ENCODE data around the gene LCOR.
"Not testable (repeated sequence)": the region's sequence is repeated elsewhere in the genome, so short reads cannot be mapped to it uniquely, and the experiment has no call there.

LCOR gene

DNA sequence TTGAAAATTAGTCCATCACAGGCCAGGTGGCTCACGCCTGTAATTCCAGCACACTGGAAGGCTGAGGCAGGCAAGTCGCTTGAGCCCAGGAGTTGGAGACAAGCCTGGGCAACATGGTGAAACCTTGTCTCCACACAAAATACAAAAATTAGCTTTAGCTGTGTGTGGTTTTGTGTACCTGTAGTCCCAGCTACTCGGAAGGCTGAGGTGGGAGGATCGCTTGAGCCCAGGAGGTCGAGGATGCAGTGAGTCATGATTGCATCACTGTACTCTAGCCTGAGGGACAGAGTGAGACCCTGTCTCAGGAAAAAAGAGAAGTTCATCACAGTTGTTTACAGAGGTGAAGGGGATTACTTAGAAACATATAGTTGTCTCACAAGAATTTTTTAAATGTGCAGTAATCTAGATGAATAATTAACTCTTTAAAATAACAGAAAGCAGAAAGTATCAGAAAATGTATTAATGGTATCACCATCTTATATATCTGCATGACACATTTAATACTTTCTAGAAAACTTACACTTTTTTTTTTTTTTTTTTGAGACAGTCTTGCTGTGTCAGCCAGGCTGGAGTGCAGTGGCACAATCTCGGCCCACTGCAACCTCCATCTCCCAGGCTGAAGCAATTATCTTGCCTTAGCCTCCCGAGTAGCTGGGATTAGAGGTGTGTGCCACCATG, 8.9 kb downstream of the LCOR start:
- no peak for DNase-seq

DNA sequence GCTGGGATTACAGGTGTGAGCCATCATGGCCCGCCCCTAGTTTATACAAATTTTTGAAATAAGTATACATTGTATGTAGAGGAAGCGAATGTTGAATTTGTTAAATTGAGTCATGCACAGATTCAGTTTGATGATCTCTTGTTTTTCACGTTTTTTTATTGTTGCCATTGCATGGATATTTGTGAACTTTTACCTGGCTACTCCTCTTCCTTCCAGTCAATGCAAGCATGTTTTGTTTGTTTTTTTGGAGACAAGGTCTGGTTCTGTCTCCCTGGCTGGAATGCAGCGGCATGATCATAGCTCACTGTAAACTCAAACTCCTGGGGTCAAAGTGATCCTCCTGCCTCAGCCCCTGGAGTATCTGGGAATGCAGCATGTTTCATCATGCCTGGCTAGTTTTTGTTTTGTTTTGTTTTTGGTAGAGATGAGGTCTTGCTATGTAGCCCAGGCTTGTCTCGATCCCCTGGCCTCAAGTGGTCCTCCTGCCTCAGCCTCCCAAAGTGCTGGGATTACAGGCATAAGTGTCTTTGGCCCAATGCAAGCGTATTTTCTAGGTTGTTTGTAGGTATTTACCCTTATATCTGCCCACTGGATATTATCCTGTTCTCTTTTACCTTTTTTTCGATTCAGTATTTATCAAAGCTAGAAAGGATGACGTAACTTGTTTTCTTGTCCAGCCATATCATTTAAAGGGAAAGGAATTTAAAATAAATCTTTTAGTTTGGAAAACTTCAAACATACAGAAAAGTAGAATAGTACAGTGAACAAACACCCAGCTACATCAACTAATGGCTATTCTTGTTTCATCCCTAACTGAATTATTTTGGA, 11.0 kb downstream of the LCOR start:
- DNase-seq: no peak

GRCh38 chr10:96843823-96844222, 11.7 kb downstream of the LCOR start:
- DNase-seq: no peak

GRCh38 chr10:96846395-96846794, 14.3 kb downstream of the LCOR start:
- no peak for DNase-seq

- DNase-seq: no peak
Measured at GRCh38 chr10:96846926-96847325, 14.8 kb downstream of the LCOR start.

DNA sequence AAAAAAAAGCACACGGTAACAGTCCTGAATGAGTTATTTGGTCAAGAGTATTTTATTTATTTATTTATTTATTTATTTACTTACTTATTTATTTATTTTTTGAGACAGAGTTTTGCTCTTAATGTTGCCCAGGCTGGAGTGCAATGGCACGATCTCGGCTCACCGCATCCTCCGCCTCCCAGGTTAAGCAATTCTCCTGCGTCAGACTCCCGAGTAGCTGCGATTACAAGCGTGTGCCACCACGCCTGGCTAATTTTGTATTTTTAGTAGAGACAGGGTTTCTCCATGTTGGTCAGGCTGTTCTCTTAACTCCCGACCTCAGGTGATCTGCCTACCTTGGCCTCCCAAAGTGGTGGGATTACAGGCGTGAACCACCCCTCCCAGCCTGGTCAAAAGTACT, 15.3 kb downstream of the LCOR start:
- not testable (repeated sequence) for DNase-seq

GRCh38 chr10:96850113-96850512, 18.0 kb downstream of the LCOR start:
- DNase-seq: no peak

DNA sequence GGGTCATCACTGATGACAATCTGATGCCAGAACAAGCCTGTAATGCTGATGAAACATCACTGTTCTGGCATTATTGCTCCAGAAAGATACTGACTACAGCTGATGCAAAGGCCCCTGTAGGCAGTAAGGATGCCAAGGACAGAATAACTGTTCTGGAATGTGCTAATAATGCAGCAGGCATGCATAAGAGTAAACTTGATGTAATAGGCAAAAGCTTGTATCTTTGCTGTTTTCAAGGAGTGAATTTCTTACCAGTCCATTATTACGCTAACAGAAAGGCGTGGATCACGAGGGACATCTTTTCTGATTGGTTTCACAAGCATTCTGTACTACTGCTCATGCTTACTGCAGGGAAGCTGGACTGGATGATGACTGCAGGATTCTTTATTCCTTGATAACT, 18.7 kb downstream of the LCOR start:
- no peak for DNase-seq

DNA sequence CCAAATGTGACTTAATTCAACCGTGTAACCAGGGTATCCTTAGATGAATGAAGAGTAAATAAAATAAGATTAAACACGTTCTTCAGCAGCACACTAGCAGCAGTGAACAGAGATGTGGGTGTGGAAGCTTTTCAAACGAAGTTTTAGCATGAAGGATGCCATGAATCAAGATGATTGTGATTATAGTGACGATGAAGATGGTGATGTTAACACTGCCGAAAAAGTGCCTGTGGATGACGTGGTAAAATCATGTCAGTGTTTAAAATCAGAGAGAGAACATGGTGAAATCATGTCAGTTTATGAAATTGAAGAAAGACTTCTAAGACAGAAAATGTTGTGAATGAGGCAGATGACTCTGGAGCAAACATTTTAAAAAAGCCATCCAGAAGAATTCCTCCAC, 19.2 kb downstream of the LCOR start:
- no peak for DNase-seq

DNA sequence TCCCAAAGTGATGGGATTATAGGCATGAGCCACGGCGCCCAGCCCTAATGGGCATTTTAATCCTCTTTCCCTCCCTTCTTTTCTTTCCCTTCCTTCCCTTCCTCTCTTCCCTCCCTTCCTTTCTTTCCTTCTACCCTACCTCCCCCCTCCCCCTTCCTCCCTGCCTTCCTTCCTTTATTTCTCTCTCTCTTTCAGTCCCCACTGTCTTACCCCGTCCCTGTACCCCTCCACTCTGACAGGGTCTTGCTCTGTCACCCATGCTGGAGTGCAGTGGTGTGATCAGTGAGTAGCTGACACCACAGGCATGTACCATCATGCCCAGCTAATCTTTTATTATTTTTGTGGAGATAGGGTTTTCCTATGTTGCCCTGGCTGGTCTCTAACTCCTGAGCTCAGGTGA, 24.2 kb downstream of the LCOR start:
- DNase-seq: no peak

DNA sequence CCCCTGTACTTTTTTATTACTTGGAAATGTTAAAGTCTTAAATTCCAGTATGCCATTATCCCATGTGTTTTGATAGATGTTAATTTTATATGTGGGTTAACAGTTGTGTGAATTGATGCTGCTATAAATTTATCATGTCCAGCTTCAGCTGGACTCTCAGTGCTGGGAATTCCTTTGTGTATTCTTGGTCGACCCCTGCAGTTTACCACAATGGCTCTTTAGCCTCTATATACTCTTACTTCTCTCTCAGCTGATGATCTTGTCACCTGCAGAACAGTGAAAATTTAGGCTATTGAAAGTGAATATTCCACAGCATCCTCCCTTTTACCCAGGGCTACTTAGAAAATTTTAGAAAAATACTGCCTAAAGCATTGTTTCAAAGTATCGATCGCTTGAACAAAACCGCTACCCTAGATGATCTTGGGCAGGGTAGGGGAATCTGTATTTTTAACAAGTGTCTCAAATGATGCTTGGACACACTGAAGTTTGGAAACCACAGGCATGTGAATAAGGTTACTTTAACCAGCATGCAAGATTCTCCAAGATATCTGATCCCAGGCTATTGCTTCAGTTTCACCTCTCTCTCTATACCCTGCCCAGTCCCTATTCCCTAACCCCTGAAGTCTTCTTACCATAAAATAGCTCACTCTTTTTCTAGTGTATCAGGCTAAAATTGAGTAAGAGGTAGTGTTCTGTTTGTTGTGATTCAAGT, 25.4 kb downstream of the LCOR start:
- no peak for DNase-seq

DNA sequence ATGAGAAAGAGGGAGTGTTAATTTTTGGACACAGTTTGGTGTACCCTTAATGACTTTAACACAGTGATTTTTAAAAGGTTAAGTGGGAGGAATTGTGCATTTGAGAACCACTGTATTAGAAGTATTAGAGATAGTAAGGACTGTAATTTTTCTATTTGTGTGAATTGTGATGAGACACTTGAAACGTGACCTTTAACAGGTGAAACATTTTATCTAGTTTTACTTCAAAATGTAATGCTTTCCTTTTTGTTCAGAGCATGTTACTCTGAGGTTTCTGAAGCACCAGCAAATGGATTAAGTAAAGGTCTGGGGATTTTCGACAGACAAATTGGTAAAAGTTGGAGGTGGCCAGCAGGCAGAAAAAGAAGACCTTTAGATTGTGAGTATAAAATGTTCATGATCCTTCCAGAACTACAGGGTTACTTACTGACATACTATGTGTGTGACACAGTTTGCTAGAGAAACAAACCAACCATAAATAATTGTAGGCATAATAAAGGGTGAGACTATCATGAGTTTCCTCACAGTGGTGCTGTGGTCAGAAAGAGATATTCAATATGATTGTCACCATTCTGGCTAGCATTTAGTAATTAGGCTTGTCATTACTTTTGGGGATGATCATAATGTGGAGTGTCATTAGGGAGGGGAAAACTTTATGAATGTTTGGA, 26.1 kb downstream of the LCOR start:
- DNase-seq: no peak

DNA sequence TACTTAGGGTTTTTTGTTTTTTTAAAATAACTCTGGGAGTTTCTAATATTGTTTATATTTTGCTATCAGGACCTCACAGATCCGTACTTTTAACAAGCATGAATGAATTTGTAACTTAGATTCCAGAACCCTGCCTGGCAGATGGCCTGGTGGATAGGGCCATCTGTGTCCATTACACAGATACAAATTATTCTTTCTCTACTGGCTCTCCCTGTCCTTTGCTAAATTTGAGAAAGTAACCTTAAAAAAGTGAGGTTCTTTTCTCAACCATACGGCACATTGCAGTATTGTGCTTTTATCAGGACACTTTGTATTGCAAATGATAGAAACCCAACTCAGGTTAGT, 26.6 kb downstream of the LCOR start:
- DNase-seq: no peak

DNA sequence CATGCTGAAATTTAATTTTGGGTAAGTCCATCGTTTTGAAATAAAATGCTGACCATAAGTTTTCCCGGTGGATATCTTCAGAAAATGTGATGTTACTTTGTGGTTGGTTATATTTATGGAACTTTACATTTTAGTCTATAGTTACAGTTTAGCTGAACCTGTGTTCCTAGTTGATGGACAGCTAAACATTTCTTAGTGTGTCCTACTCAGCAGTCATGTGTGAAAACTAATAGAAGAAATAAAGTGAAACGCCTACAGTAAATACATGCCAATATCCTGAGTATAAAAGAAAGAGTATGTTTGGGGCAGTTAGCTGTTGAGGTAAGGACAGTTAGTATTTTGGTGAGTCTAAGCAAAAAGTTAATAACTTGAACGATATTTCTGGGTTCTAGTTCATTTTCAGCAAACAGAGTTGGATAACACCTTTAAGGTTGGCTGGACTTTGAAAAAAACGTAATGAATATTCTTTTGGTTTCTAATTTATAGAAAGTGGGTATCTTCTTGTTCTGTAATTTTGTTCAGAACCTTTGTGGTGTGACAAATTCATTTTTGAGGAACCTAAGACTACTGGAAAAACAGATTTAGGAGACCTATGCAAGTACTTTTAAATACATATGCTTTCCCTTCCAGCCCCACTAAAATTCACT, 28.7 kb downstream of the LCOR start:
- no peak for DNase-seq

- no peak for DNase-seq
Measured at GRCh38 chr10:96863922-96864543, 31.9 kb downstream of the LCOR start.

- no peak for DNase-seq
Measured at GRCh38 chr10:96873086-96873485, 41.0 kb downstream of the LCOR start.

DNA sequence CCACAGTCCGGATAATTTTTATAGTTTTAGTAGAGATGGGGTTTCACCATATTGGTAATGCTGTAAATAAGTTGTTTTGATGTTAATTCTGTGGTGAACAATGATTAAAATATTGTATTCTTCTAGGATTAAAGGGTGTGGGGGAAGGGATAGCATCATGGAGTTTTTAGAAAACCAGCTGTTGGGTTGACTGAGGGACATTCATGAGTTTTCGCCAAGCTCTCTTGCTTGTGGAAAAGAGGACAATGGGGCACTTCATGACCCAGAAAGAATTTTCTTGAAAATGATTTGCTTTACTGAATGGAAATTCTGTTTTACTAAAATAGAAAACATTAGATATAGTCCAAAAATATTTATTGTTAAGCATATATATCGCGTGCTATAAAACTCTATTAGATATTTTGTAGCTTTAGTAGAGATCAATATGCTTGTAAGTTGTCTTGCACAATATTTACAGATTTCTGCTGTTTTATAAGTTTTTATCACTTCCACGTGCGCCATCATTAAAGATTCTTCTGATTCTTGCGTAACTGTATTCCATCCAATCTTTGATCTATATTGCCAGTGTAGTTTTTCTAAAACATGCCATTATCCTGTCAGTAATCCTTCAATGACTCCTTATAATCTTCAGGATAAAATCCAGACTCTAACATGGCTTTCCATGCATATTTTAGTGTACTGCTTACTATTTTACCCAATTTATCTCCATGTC, 41.8 kb downstream of the LCOR start:
- DNase-seq: no peak

- no peak for DNase-seq
Measured at GRCh38 chr10:96878057-96878456, 46.0 kb downstream of the LCOR start.

GRCh38 chr10:96880575-96880974, 48.5 kb downstream of the LCOR start:
- no peak for DNase-seq

- no peak for DNase-seq
Measured at GRCh38 chr10:96889415-96890171, 57.5 kb downstream of the LCOR start.

DNA sequence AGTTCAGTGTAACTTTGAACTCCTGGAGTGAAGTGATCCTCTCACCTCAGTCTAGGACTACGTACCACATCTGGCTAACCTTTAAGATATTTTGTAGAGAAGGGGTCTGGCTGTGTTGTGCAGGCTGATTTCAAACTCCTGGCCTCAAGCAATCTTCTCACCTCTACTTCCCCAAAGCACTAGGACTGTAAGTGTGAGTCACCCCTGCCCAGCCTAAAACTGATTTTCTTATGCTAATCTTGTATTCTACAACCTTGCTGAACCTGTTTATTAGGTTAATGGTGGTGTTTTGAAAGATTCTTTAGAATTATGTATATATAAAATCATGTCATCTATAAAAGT, 58.0 kb downstream of the LCOR start:
- DNase-seq: no peak
